ENCODE results near the gene GSK3A.

The GSK3A gene

GRCh38 chr19:42188665-42189064, 53.7 kb downstream of the GSK3A start:
- no peaks in the 10 kb centered on the region for H3K9me3 ChIP-seq (replicated peaks; ENCODE audit: insufficient read depth, low read length)

GRCh38 chr19:42185277-42185676, 57.1 kb downstream of the GSK3A start:
- Histone ChIP-seq H3K36me3 (replicated peaks; ENCODE audit: insufficient read depth, low read length) (no peaks in the 10 kb centered on the region), H3K27me3 (replicated peaks; ENCODE audit: insufficient read depth, low read length) (no peaks in the 10 kb centered on the region), H4K20me1 (ENCODE audit: insufficient read depth, low read length) (no peaks in the 10 kb centered on the region), H3K4me2 (ENCODE audit: low read depth, low read length) (peak overlapping the region; percentile 22; the same call in 1 of the 2 replicates), H3K9me2 (replicated peaks; ENCODE audit: insufficient read depth, low read length) (no peaks in the 10 kb centered on the region), H3K4me3 (ENCODE audit: low read length) (no peak overlapping the region), H3K9ac (ENCODE audit: low read length) (no peak overlapping the region), H3F3A (ENCODE audit: insufficient read depth, low read length) (peaks cover 5% of the 10 kb centered on the region; the same call in 1 of the 2 replicates), H3K4me1 (ENCODE audit: low read length) (peaks cover 16% of the 10 kb centered on the region), H2AFZ (ENCODE audit: low read length) (peak overlapping the region; percentile 25; the same call in 1 of the 2 replicates), H3K79me2 (ENCODE audit: low read length) (no peaks in the 10 kb centered on the region), H3K27ac (ENCODE audit: low read length) (peak overlapping the region; percentile 0; the same call in 1 of the 2 replicates), H3K9me3 (replicated peaks; ENCODE audit: insufficient read depth, low read length) (no peaks in the 10 kb centered on the region)
- no peak for TF ChIP-seq EZH2 (optimal IDR thresholded peaks at IDR 0.05; ENCODE audit: low read depth, low read length)
- peak; percentile 77 for DNase-seq

More at GRCh38 chr19:42188665-42189064, 53.7 kb downstream of the GSK3A start:
- no peaks in the 10 kb centered on the region for H3K9me2 ChIP-seq (replicated peaks; ENCODE audit: insufficient read depth, low read length)
- H3K4me1 ChIP-seq (ENCODE audit: low read length) = peaks cover 16% of the 10 kb centered on the region
- no peak overlapping the region for H3K4me2 ChIP-seq (ENCODE audit: low read depth, low read length)
- H3K79me2 ChIP-seq (ENCODE audit: low read length) = no peaks in the 10 kb centered on the region
- no peaks in the 10 kb centered on the region for H4K20me1 ChIP-seq (ENCODE audit: insufficient read depth, low read length)
- TF ChIP-seq EZH2phosphoT487 (IDR thresholded peaks at IDR 0.05; ENCODE audit: low read length) = no peak
- TF ChIP-seq CTCF (IDR thresholded peaks at IDR 0.05; ENCODE audit: low read length) = no peak
- no peak for TF ChIP-seq EZH2 (optimal IDR thresholded peaks at IDR 0.05; ENCODE audit: low read depth, low read length)
- H3K36me3 ChIP-seq (replicated peaks; ENCODE audit: insufficient read depth, low read length) = no peaks in the 10 kb centered on the region
- H3K27me3 ChIP-seq (replicated peaks; ENCODE audit: insufficient read depth, low read length) = no peaks in the 10 kb centered on the region
- no peak overlapping the region for H3K4me3 ChIP-seq (ENCODE audit: low read length)
- DNase-seq = no peak
- no peak overlapping the region for H3K9ac ChIP-seq (ENCODE audit: low read length)
- peaks cover 5% of the 10 kb centered on the region; the same call in 1 of the 2 replicates for H3F3A ChIP-seq (ENCODE audit: insufficient read depth, low read length)
- no peak overlapping the region for H2AFZ ChIP-seq (ENCODE audit: low read length)
- no peak overlapping the region for H3K27ac ChIP-seq (ENCODE audit: low read length)

GRCh38 chr19:42184401-42184861, 58.0 kb downstream of the GSK3A start:
- Histone ChIP-seq H3K27me3 (replicated peaks; ENCODE audit: insufficient read depth, low read length) (peaks cover 8% of the 10 kb centered on the region; the same call in 1 of the 2 replicates), H3K4me2 (ENCODE audit: low read depth, low read length) (no peak overlapping the region), H3K4me3 (ENCODE audit: low read length) (no peak overlapping the region), H3K4me1 (ENCODE audit: low read length) (peaks cover 16% of the 10 kb centered on the region), H3K27ac (ENCODE audit: low read length) (no peak overlapping the region), H3K36me3 (replicated peaks; ENCODE audit: insufficient read depth, low read length) (no peaks in the 10 kb centered on the region), H3K9me2 (replicated peaks; ENCODE audit: insufficient read depth, low read length) (no peaks in the 10 kb centered on the region), H2AFZ (ENCODE audit: low read length) (no peak overlapping the region), H4K20me1 (ENCODE audit: insufficient read depth, low read length) (no peaks in the 10 kb centered on the region), H3K9me3 (replicated peaks; ENCODE audit: insufficient read depth, low read length) (no peaks in the 10 kb centered on the region), H3F3A (ENCODE audit: insufficient read depth, low read length) (peaks cover 5% of the 10 kb centered on the region; the same call in 1 of the 2 replicates), H3K79me2 (ENCODE audit: low read length) (no peaks in the 10 kb centered on the region), H3K9ac (ENCODE audit: low read length) (no peak overlapping the region)
- TF ChIP-seq CTCF (IDR thresholded peaks at IDR 0.05; ENCODE audit: low read length) (peak; percentile 94), EZH2phosphoT487 (IDR thresholded peaks at IDR 0.05; ENCODE audit: low read length) (no peak)
- peak; percentile 67 for DNase-seq

All from MM.1S (cell line).